Smooth muscle cell (in vitro differentiated cells): Measurements from ENCODE around the gene RRAGC. TPM values are rescaled to one million over a fixed set of nuclear protein-coding genes. Genes with fewer than 3 reads are reported as not detected.
"Not testable (repeated sequence)": the region's sequence is repeated elsewhere in the genome, so short reads cannot be mapped to it uniquely, and the experiment has no call there.

Experiments
- DNase-seq: peaks from one replicate; lab custom pipeline; 2025; ENCODE audit not compliant: unreplicated experiment; lab: John Stamatoyannopoulos, UW
- H2AFZ ChIP-seq: fragments of 200-600 bp; sonication (generic); 2 replicates; pipeline ENCODE4 v1.6.0; 2016; ENCODE audit warnings: antibody characterized with exemption, low read depth, mild to moderate bottlenecking
- H3F3A ChIP-seq: fragments of 200-600 bp; sonication (generic); 2 replicates; pipeline ENCODE4 v1.6.0; 2017; ENCODE audit warnings: antibody characterized with exemption, low read depth
- H3K27ac ChIP-seq: fragments of 200-600 bp; sonication (generic); 2 replicates; pipeline ENCODE4 v1.5.1; 2016; ENCODE audit warnings: low read depth, mild to moderate bottlenecking
- H3K27me3 ChIP-seq: fragments of 200-600 bp; sonication (generic); 2 replicates; pipeline ENCODE4 v1.6.1; 2016; ENCODE audit warnings: low read depth, mild to moderate bottlenecking
- H3K36me3 ChIP-seq: fragments of 200-600 bp; sonication (generic); 2 replicates; pipeline ENCODE4 v1.5.1; 2016; ENCODE audit warnings: low read depth
- H3K4me1 ChIP-seq: fragments of 200-600 bp; sonication (generic); 2 replicates; pipeline ENCODE4 v1.5.1; 2016; ENCODE audit warnings: low read depth
- H3K4me2 ChIP-seq: fragments of 200-600 bp; sonication (generic); 2 replicates; pipeline ENCODE4 v1.6.0; 2016; ENCODE audit warnings: mild to moderate bottlenecking
- H3K4me3 ChIP-seq: fragments of 200-600 bp; sonication (generic); 2 replicates; pipeline ENCODE4 v1.5.1; 2016; ENCODE audit warnings: mild to moderate bottlenecking
- H3K79me2 ChIP-seq: fragments of 200-600 bp; sonication (generic); 2 replicates; pipeline ENCODE4 v1.6.0; 2016; ENCODE audit warnings: low read depth, mild to moderate bottlenecking
- H3K9ac ChIP-seq: fragments of 200-600 bp; sonication (generic); 2 replicates; pipeline ENCODE4 v1.6.0; 2016; ENCODE audit warnings: low read depth
- H3K9me3 ChIP-seq: fragments of 200-600 bp; sonication (generic); replicated peaks from 2 replicates; pipeline ENCODE4 v1.5.1; 2016; ENCODE audit warnings: low read depth
- H4K20me1 ChIP-seq: fragments of 200-600 bp; sonication (generic); 2 replicates; pipeline ENCODE4 v1.6.0; 2016; ENCODE audit warnings: low read depth
- WGBS: methylation state at CpG from one replicate; pipeline ENCODE4 v1.1.7; 2016; ENCODE audit warnings: low lambda C conversion rate; 5-methylcytosine and 5-hydroxymethylcytosine counted together
- polyA plus RNA-seq: library from polyadenylated mRNA; unstranded; fragments of >200 nt; fragmentation: Nextera tagmentation; extraction: Ambion mirVana; gene quantifications from 2 replicates; pipeline ENCODE4 v1.2.1, GENCODE V29; 2016
- total RNA-seq: library from RNA; depleted of rRNA; stranded (reverse); fragments of >200 nt; gene quantifications from 2 replicates; pipeline ENCODE4 v1.2.3, GENCODE V29; 2014
- TF ChIP-seq, protein P1 (sequence below): fragments of 200-600 bp; sonication (generic); IDR thresholded peaks from 2 replicates; pipeline ENCODE4 v1.5.1; 2017; ENCODE audit warnings: borderline replicate concordance, mild to moderate bottlenecking, antibody characterized with exemption; ENCODE audit not compliant: insufficient read depth, poor library complexity, severe bottlenecking

Gene RRAGC
- total and polyA plus RNA-seq, 2 experiments from 2014 or later = 13.2 to 13.3 TPM

DNA sequence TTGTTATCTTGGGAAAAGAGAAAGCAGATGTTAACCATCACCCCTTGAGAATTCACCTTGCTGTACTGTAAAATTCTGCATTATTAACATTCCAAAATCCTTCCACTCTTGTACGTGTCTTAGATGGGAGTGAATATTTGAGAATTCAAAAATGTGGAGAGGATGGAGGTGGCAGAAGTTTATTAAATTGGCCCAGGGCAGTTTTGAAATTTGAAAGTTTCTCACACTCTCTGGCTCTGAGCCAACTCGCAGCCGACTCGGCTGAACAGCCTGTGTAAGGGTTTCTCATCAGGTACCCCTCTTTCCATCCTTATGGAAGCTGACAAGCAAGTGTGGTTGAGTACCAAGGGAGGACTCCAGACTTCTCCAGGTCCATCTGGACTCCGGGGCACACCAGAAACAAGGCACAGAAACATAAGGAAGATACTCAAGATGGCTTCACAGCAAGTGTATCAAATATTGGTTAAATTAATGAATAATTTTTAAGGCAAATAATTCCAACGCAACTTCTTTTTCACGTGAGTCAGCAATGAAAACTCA is 45.1 kb downstream of the RRAGC start:
- Histone ChIP-seq H2AFZ (no peak overlapping the region), H3K36me3 (no peaks in the 10 kb centered on the region), H3K27me3 (peaks cover 70% of the 10 kb centered on the region), H3K4me1 (no peaks in the 10 kb centered on the region), H3K4me3 (no peak overlapping the region), H3K9me3 (no peaks in the 10 kb centered on the region), H3K27ac (no peak overlapping the region), H3K9ac (no peak overlapping the region), H4K20me1 (no peaks in the 10 kb centered on the region), H3K79me2 (no peaks in the 10 kb centered on the region), H3K4me2 (no peak overlapping the region), H3F3A (no peaks in the 10 kb centered on the region)
- TF ChIP-seq, protein P1, sequence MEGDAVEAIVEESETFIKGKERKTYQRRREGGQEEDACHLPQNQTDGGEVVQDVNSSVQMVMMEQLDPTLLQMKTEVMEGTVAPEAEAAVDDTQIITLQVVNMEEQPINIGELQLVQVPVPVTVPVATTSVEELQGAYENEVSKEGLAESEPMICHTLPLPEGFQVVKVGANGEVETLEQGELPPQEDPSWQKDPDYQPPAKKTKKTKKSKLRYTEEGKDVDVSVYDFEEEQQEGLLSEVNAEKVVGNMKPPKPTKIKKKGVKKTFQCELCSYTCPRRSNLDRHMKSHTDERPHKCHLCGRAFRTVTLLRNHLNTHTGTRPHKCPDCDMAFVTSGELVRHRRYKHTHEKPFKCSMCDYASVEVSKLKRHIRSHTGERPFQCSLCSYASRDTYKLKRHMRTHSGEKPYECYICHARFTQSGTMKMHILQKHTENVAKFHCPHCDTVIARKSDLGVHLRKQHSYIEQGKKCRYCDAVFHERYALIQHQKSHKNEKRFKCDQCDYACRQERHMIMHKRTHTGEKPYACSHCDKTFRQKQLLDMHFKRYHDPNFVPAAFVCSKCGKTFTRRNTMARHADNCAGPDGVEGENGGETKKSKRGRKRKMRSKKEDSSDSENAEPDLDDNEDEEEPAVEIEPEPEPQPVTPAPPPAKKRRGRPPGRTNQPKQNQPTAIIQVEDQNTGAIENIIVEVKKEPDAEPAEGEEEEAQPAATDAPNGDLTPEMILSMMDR = no peak
- WGBS = 62% methylated on average over 7 of the region's 7 CpGs
- no peak for DNase-seq

DNA sequence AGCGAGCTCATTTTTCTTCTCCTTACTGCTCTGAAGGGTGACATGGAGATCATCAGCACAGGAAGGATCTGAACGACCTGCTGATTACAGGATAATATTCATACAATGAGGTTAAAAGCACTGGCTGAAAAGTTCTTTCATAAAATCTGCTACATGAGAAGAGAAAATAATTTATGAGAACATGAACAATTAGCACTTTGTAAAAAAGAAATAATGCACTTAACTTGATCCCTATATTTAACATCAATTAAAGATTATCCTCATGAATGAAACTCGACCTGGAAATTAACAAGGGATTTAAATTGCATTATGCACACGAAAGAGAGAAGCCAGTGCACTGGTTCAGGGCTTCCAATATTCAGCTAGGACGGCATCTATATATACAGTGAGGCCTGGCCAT is 46.6 kb downstream of the RRAGC start:
- peaks cover 67% of the 10 kb centered on the region for H3K27me3 ChIP-seq
- H3K27ac ChIP-seq = no peak overlapping the region
- DNase-seq = no peak
- H3K9ac ChIP-seq = no peak overlapping the region
- no peaks in the 10 kb centered on the region for H4K20me1 ChIP-seq
- TF ChIP-seq, protein P1 = no peak
- WGBS = 75% methylated on average over 5 of the region's 5 CpGs
- H3K4me3 ChIP-seq = no peak overlapping the region
- no peaks in the 10 kb centered on the region for H3K36me3 ChIP-seq
- no peak overlapping the region for H3K4me2 ChIP-seq
- H2AFZ ChIP-seq = no peak overlapping the region
- H3F3A ChIP-seq = no peaks in the 10 kb centered on the region
- H3K79me2 ChIP-seq = no peaks in the 10 kb centered on the region
- H3K4me1 ChIP-seq = no peaks in the 10 kb centered on the region
- H3K9me3 ChIP-seq = no peaks in the 10 kb centered on the region

DNA sequence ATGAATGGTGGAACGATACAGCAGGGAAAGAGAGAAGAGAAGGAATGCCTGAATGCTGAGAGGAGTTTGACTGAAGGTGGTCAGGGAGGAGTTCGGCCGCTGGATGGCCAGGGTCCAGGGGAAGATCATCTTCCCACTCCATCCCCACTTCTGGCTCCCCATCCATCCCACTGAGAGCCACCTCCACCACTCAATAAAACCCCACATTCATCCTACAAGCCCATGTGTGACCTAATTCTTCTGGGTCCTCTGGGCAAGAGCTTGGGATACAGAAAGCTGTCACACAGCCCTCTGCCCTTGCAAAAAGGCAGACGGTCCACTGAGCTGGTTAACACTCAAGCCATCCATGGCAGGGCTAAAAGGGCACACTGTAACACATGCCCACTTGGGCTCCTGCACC is 48.1 kb downstream of the RRAGC start:
- not testable (repeated sequence) for DNase-seq, H3K79me2 ChIP-seq, H3K4me3 ChIP-seq, H3K4me2 ChIP-seq, H3K27ac ChIP-seq, H4K20me1 ChIP-seq, H3K4me1 ChIP-seq, H3K9ac ChIP-seq, H3F3A ChIP-seq, H2AFZ ChIP-seq, H3K36me3 ChIP-seq, H3K9me3 ChIP-seq
- H3K27me3 ChIP-seq = peaks cover 77% of the 10 kb centered on the region
- 97% methylated on average over 4 of the region's 4 CpGs for WGBS

DNA sequence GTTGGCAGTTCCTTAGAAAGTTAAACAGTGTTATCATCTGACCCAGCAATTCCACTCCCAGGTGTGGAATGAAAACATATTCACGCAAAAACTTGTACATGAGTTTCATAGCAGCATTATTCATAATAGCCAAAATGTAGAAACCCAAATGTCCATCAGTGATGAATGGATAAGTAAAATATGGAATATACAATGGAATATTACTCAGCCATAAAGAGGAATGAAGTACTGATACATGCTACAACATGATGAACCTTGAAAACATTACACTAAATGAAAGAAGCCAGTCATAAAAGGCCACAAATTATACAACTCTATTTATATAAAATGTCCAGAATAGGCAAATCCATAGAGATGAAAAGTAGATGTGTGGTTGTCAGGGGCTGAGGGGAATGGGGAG is 53.5 kb downstream of the RRAGC start:
- Histone ChIP-seq H3F3A (no peaks in the 10 kb centered on the region), H3K9ac (no peak overlapping the region), H3K27me3 (peaks cover 83% of the 10 kb centered on the region), H4K20me1 (no peaks in the 10 kb centered on the region), H3K4me1 (peaks cover 4% of the 10 kb centered on the region), H3K4me2 (no peak overlapping the region), H3K4me3 (no peak overlapping the region), H3K9me3 (no peaks in the 10 kb centered on the region), H2AFZ (no peak overlapping the region), H3K36me3 (no peaks in the 10 kb centered on the region), H3K79me2 (no peaks in the 10 kb centered on the region), H3K27ac (no peak overlapping the region)
- 100% methylated on average over 1 of the region's 1 CpG for WGBS
- no peak for DNase-seq
- TF ChIP-seq, protein P1 = no peak
